Liver (tissue), 9 donors: ENCODE data around the gene ATP7A. TPM values are rescaled to one million over a fixed set of nuclear protein-coding genes. Genes with fewer than 3 reads are reported as not detected.

Source experiments
- DNase-seq: peaks from one replicate; pipeline ENCODE4 v3.0.0-alpha.2; 2017; ENCODE audit warnings: low spot score
- H3K27ac ChIP-seq, 2 donors: one replicate each; pipeline ENCODE4 v1.7.0; 2013; ENCODE audit warnings: inconsistent platforms in 2 of 2, low read length in 2 of 2, control low read depth in 1 of 2, low read depth in 1 of 2, mild to moderate bottlenecking in 1 of 2
- H3K27me3 ChIP-seq, 4 donors: one replicate each; pipeline versions ENCODE4 v1.6.1 to v1.7.0; 2013; ENCODE audit warnings: low read length in 3 of 4, inconsistent platforms in 1 of 4, mild to moderate bottlenecking in 1 of 4, moderate library complexity in 1 of 4; ENCODE audit not compliant: control insufficient read depth in 4 of 4, insufficient read depth in 4 of 4
- H3K36me3 ChIP-seq, 4 donors: one replicate each; pipeline versions ENCODE4 v1.6.1 to v1.7.0; 2013; ENCODE audit warnings: low read length in 3 of 4, mild to moderate bottlenecking in 3 of 4, low read depth in 1 of 4, moderate library complexity in 1 of 4; ENCODE audit not compliant: control insufficient read depth in 4 of 4, insufficient read depth in 3 of 4
- H3K4me1 ChIP-seq, 4 donors: one replicate each; pipeline versions ENCODE4 v1.6.1 to v1.7.0; 2013; ENCODE audit warnings: low read length in 3 of 4, mild to moderate bottlenecking in 3 of 4, moderate library complexity in 1 of 4; ENCODE audit not compliant: control insufficient read depth in 4 of 4, insufficient read depth in 4 of 4
- H3K4me3 ChIP-seq, 3 donors: one replicate each; pipeline versions ENCODE4 v1.6.1 to v1.7.0; 2013; ENCODE audit warnings: low read length in 3 of 3, control low read depth in 1 of 3, low read depth in 1 of 3, mild to moderate bottlenecking in 1 of 3
- H3K9ac ChIP-seq, 2 donors: one replicate each; pipeline ENCODE4 v1.7.0; 2013; ENCODE audit warnings: low read length in 2 of 2, mild to moderate bottlenecking in 2 of 2, moderate library complexity in 2 of 2, control low read depth in 1 of 2, low read depth in 1 of 2
- H3K9me3 ChIP-seq, 4 donors: one replicate each; pipeline versions ENCODE4 v1.6.1 to v1.7.0; 2013; ENCODE audit warnings: low read length in 3 of 4; ENCODE audit not compliant: control insufficient read depth in 4 of 4
- EGR1 ChIP-seq, 2 donors: IDR thresholded peaks; 2 replicates each; pipeline ENCODE4 v1.6.1; 2016 to 2018; ENCODE audit warnings: antibody characterized with exemption in 2 of 2, low read depth in 2 of 2
- FOXA2 ChIP-seq: IDR thresholded peaks from 2 replicates; pipeline ENCODE4 v1.6.1; 2016; ENCODE audit warnings: antibody characterized with exemption
- GABPA ChIP-seq, 2 donors: IDR thresholded peaks in 1 of 2; conservative IDR thresholded peaks in 1 of 2; 2 replicates each; pipeline ENCODE4 v1.6.1; 2016; ENCODE audit warnings: antibody characterized with exemption in 2 of 2, mild to moderate bottlenecking in 1 of 2, moderate library complexity in 1 of 2
- HNF4G ChIP-seq: IDR thresholded peaks from 2 replicates; pipeline ENCODE4 v1.6.1; 2016; ENCODE audit warnings: antibody characterized with exemption
- JUND ChIP-seq, 2 donors: IDR thresholded peaks; 2 replicates each; pipeline ENCODE4 v1.6.1; 2016; ENCODE audit warnings: antibody characterized with exemption in 2 of 2
- MAX ChIP-seq: IDR thresholded peaks from 2 replicates; pipeline ENCODE4 v1.6.1; 2016; ENCODE audit warnings: antibody characterized with exemption
- RAD21 ChIP-seq, 2 donors: IDR thresholded peaks; 2 replicates each; pipeline ENCODE4 v1.6.1; 2016; ENCODE audit warnings: antibody characterized with exemption in 2 of 2, mild to moderate bottlenecking in 2 of 2
- RXRA ChIP-seq, 2 donors: IDR thresholded peaks; 2 replicates each; pipeline ENCODE4 v1.6.1; 2017 to 2018; ENCODE audit warnings: antibody characterized with exemption in 2 of 2, mild to moderate bottlenecking in 1 of 2
- SP1 ChIP-seq: IDR thresholded peaks from 2 replicates; pipeline ENCODE4 v1.6.1; 2018; ENCODE audit warnings: antibody characterized with exemption, mild to moderate bottlenecking
- TAF1 ChIP-seq: conservative IDR thresholded peaks from 2 replicates; pipeline ENCODE4 v1.6.1; 2016; ENCODE audit warnings: antibody characterized with exemption, mild to moderate bottlenecking
- WGBS: extraction: QIAGEN DNeasy Blood & Tissue Kit; methylation state at CpG from one replicate; pipeline ENCODE4 v1.1.7; 2013; 5-methylcytosine and 5-hydroxymethylcytosine counted together
- polyA plus RNA-seq, 2 donors: library from polyadenylated mRNA; stranded (reverse) in 1 of 2; unstranded in 1 of 2; fragments of 200-250 nt in 1 of 2; fragments of >200 nt in 1 of 2; fragmentation: Nextera tagmentation in 1 of 2; extraction: Ambion mirVana in 1 of 2; gene quantifications; one replicate each; pipeline versions ENCODE4 v1.2.1 to v1.2.3, GENCODE V29; 2013 to 2015
- total RNA-seq, 2 donors: library from RNA; depleted of rRNA; stranded (reverse); fragments of >200 nt; gene quantifications; one replicate each; pipeline ENCODE4 v1.2.3, GENCODE V29; 2014
- TF ChIP-seq, protein P1 (sequence below): fragments of 150-350 bp; IDR thresholded peaks from 2 replicates; pipeline ENCODE4 v1.5.1; 2017; ENCODE audit warnings: improper control_type of control experiment, low read depth, low read length; ENCODE audit not compliant: missing input control
- TF ChIP-seq, protein P2 (sequence below): IDR thresholded peaks from 2 replicates; pipeline ENCODE4 v1.6.1; 2016; ENCODE audit warnings: antibody characterized with exemption
- TF ChIP-seq, protein P3 (sequence below): IDR thresholded peaks from 2 replicates; pipeline ENCODE4 v1.6.1; 2016; ENCODE audit warnings: antibody characterized with exemption, mild to moderate bottlenecking
- donor health status: healthy.
- donor health status: healthy.
- donor health status: healthy.
- donor health status: healthy.
- donor health status: healthy.

Gene ATP7A
- total and polyA plus RNA-seq, 4 donors, result 0.75 to 15.3 (median 3.0) TPM

DNA sequence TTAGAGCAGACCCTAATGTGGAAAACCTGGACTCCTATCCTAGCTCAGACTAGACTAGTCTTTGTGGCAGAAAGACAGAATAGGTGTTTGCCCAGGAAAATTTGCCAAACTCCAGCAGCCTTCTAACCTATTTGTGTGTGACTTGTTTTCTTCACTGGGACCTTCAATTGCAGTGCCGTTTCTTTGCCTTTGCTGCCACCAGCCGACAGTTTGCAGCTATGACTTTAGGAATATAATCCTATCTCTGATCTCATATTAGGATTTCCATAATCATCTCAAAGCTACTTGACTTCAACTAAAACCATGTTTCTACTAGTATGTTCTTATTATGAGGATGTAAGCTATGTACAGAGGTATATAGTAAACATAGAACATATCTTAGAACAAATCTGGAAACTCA, 119.2 kb downstream of the ATP7A start:
- TF ChIP-seq RXRA (IDR thresholded peaks at IDR 0.05), result no peak
- TF ChIP-seq SP1, result no peak
- TF ChIP-seq, protein P1, sequence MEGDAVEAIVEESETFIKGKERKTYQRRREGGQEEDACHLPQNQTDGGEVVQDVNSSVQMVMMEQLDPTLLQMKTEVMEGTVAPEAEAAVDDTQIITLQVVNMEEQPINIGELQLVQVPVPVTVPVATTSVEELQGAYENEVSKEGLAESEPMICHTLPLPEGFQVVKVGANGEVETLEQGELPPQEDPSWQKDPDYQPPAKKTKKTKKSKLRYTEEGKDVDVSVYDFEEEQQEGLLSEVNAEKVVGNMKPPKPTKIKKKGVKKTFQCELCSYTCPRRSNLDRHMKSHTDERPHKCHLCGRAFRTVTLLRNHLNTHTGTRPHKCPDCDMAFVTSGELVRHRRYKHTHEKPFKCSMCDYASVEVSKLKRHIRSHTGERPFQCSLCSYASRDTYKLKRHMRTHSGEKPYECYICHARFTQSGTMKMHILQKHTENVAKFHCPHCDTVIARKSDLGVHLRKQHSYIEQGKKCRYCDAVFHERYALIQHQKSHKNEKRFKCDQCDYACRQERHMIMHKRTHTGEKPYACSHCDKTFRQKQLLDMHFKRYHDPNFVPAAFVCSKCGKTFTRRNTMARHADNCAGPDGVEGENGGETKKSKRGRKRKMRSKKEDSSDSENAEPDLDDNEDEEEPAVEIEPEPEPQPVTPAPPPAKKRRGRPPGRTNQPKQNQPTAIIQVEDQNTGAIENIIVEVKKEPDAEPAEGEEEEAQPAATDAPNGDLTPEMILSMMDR, result peak; percentile 32
- TF ChIP-seq, protein P2, sequence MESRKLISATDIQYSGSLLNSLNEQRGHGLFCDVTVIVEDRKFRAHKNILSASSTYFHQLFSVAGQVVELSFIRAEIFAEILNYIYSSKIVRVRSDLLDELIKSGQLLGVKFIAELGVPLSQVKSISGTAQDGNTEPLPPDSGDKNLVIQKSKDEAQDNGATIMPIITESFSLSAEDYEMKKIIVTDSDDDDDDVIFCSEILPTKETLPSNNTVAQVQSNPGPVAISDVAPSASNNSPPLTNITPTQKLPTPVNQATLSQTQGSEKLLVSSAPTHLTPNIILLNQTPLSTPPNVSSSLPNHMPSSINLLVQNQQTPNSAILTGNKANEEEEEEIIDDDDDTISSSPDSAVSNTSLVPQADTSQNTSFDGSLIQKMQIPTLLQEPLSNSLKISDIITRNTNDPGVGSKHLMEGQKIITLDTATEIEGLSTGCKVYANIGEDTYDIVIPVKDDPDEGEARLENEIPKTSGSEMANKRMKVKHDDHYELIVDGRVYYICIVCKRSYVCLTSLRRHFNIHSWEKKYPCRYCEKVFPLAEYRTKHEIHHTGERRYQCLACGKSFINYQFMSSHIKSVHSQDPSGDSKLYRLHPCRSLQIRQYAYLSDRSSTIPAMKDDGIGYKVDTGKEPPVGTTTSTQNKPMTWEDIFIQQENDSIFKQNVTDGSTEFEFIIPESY, result no peak
- TF ChIP-seq TAF1, result no peak
- peak; percentile 65 to 81 for TF ChIP-seq RAD21 (IDR thresholded peaks at IDR 0.05)
- Histone ChIP-seq H3K27me3 (peaks cover 0 to 3% (median 0%) of the 10 kb centered on the region in 4 donors), H3K9me3 (no peaks in the 10 kb centered on the region), H3K9ac (no peak overlapping the region), H3K36me3 (no peaks in the 10 kb centered on the region), H3K27ac (no peak overlapping the region), H3K4me3 (no peak overlapping the region), H3K4me1 (no peaks in the 10 kb centered on the region)
- DNase-seq, result no peak
- WGBS, result 70% methylated on average over 2 of the region's 2 CpGs

GRCh38 chrX:78035061-78035460, 124.6 kb downstream of the ATP7A start:
- H3K27me3 ChIP-seq, result no peaks in the 10 kb centered on the region
- no peaks in the 10 kb centered on the region for H3K4me1 ChIP-seq
- H3K9me3 ChIP-seq, result no peaks in the 10 kb centered on the region
- H3K27ac ChIP-seq, result no peak overlapping the region
- WGBS, result 92% methylated on average over 6 of the region's 6 CpGs
- TF ChIP-seq FOXA2 (no peak), EGR1 (IDR thresholded peaks at IDR 0.05; ENCODE audit: low read depth in 2 of 2) (no peak), JUND (IDR thresholded peaks at IDR 0.05) (no peak), MAX (no peak), RXRA (IDR thresholded peaks at IDR 0.05) (no peak)
- TF ChIP-seq, protein P1, result no peak
- no peaks in the 10 kb centered on the region for H3K36me3 ChIP-seq
- no peak overlapping the region for H3K9ac ChIP-seq
- no peak overlapping the region for H3K4me3 ChIP-seq
- no peak for DNase-seq

GRCh38 chrX:78037881-78038280, 127.4 kb downstream of the ATP7A start:
- H3K9me3 ChIP-seq, result no peaks in the 10 kb centered on the region
- no peaks in the 10 kb centered on the region for H3K27me3 ChIP-seq
- no peaks in the 10 kb centered on the region for H3K4me1 ChIP-seq
- H3K36me3 ChIP-seq, result peaks cover 0 to 2% (median 0%) of the 10 kb centered on the region in 4 donors
- TF ChIP-seq TAF1 (no peak), MAX (no peak), JUND (IDR thresholded peaks at IDR 0.05) (no peak), HNF4G (no peak), GABPA (IDR thresholded peaks at IDR 0.05 in 1 of 2, conservative IDR thresholded peaks at IDR 0.05 in 1 of 2) (no peak), SP1 (no peak), RXRA (IDR thresholded peaks at IDR 0.05) (no peak), FOXA2 (no peak)
- TF ChIP-seq, protein P1, result no peak
- TF ChIP-seq, protein P3, sequence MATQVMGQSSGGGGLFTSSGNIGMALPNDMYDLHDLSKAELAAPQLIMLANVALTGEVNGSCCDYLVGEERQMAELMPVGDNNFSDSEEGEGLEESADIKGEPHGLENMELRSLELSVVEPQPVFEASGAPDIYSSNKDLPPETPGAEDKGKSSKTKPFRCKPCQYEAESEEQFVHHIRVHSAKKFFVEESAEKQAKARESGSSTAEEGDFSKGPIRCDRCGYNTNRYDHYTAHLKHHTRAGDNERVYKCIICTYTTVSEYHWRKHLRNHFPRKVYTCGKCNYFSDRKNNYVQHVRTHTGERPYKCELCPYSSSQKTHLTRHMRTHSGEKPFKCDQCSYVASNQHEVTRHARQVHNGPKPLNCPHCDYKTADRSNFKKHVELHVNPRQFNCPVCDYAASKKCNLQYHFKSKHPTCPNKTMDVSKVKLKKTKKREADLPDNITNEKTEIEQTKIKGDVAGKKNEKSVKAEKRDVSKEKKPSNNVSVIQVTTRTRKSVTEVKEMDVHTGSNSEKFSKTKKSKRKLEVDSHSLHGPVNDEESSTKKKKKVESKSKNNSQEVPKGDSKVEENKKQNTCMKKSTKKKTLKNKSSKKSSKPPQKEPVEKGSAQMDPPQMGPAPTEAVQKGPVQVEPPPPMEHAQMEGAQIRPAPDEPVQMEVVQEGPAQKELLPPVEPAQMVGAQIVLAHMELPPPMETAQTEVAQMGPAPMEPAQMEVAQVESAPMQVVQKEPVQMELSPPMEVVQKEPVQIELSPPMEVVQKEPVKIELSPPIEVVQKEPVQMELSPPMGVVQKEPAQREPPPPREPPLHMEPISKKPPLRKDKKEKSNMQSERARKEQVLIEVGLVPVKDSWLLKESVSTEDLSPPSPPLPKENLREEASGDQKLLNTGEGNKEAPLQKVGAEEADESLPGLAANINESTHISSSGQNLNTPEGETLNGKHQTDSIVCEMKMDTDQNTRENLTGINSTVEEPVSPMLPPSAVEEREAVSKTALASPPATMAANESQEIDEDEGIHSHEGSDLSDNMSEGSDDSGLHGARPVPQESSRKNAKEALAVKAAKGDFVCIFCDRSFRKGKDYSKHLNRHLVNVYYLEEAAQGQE, result no peak
- DNase-seq, result no peak
- no peak overlapping the region for H3K4me3 ChIP-seq
- WGBS, result 98% methylated on average over 3 of the region's 3 CpGs
- H3K9ac ChIP-seq, result no peak overlapping the region
- no peak overlapping the region for H3K27ac ChIP-seq
